Activated B cell treated with CpG ODN at 0.5 μM for 24 hours (primary cell): ENCODE measurements around the gene CRYL1. TPM values are rescaled to one million over a fixed set of nuclear protein-coding genes. Genes with fewer than 3 reads are reported as not detected.

Experiments
- ATAC-seq: fragments of 200-7000 bp; cut with Tn5 transposase; one replicate; pipeline ENCODE4 v1.10.0; 2021; ENCODE audit warnings: low read depth, mild to moderate bottlenecking, moderate library complexity
- CTCF ChIA-PET: fragments of 350-600 bp; sonication (Branson Sonifier 250); formaldehyde crosslinking; loops from one replicate; lab custom pipeline; 2021; ENCODE audit warnings: antibody characterized with exemption; lab: Charles Lee
- POLR2A ChIA-PET: fragments of 350-600 bp; sonication (Branson Sonifier 250); formaldehyde crosslinking; loops from one replicate; lab custom pipeline; 2021; ENCODE audit warnings: antibody characterized with exemption; lab: Charles Lee
- DNase-seq: peaks from one replicate; pipeline ENCODE4 v3.0.0; 2022
- H3K27ac Mint-ChIP-seq: one replicate; pipeline ENCODE4 v1.8.0; 2020; ENCODE audit warnings: mixed read lengths
- H3K27me3 Mint-ChIP-seq: one replicate; pipeline ENCODE4 v1.8.0; 2021; ENCODE audit warnings: mixed read lengths
- H3K36me3 Mint-ChIP-seq: one replicate; pipeline ENCODE4 v1.8.0; 2021; ENCODE audit warnings: low read depth, mixed read lengths
- H3K4me1 Mint-ChIP-seq: one replicate; pipeline ENCODE4 v1.8.0; 2021; ENCODE audit warnings: mixed read lengths
- H3K4me3 Mint-ChIP-seq: one replicate; pipeline ENCODE4 v1.8.0; 2020; ENCODE audit warnings: mild to moderate bottlenecking, mixed read lengths
- H3K9me3 Mint-ChIP-seq: one replicate; pipeline ENCODE4 v1.8.0; 2020; ENCODE audit warnings: mixed read lengths
- intact Hi-C: fragments of 100-400 bp; cut with micrococcal nuclease; formaldehyde crosslinking; loops from one replicate; pipeline ENCODE4 v1.15.1; 2024
- total RNA-seq: library from RNA; stranded (reverse); gene quantifications from 2 replicates; pipeline ENCODE4 v1.2.3, GENCODE V29; 2022
- TF ChIP-seq, protein P1 (sequence below): fragments of 200-600 bp; IDR thresholded peaks from one replicate; pipeline ENCODE4 v1.8.0; 2022; ENCODE audit warnings: antibody characterized with exemption, mild to moderate bottlenecking

Gene CRYL1
- total RNA-seq, 1 donor from 2014 or later: 9.6 TPM

GRCh38 chr13:20442798-20443381 lies 82.8 kb downstream of the CRYL1 start:
- TF ChIP-seq, protein P1, sequence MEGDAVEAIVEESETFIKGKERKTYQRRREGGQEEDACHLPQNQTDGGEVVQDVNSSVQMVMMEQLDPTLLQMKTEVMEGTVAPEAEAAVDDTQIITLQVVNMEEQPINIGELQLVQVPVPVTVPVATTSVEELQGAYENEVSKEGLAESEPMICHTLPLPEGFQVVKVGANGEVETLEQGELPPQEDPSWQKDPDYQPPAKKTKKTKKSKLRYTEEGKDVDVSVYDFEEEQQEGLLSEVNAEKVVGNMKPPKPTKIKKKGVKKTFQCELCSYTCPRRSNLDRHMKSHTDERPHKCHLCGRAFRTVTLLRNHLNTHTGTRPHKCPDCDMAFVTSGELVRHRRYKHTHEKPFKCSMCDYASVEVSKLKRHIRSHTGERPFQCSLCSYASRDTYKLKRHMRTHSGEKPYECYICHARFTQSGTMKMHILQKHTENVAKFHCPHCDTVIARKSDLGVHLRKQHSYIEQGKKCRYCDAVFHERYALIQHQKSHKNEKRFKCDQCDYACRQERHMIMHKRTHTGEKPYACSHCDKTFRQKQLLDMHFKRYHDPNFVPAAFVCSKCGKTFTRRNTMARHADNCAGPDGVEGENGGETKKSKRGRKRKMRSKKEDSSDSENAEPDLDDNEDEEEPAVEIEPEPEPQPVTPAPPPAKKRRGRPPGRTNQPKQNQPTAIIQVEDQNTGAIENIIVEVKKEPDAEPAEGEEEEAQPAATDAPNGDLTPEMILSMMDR: no peak
- intact Hi-C loops: no loop called here
- H3K27me3 Mint-ChIP-seq: no peaks in the 10 kb centered on the region
- no peak overlapping the region for H3K27ac Mint-ChIP-seq
- POLR2A ChIA-PET: no interaction called here
- no peak overlapping the region for H3K4me3 Mint-ChIP-seq
- H3K4me1 Mint-ChIP-seq: no peaks in the 10 kb centered on the region
- H3K36me3 Mint-ChIP-seq: peaks cover 23% of the 10 kb centered on the region
- peaks cover 8% of the 10 kb centered on the region for H3K9me3 Mint-ChIP-seq
- CTCF ChIA-PET: no interaction called here
- ATAC-seq (no peak), DNase-seq (no peak)

DNA sequence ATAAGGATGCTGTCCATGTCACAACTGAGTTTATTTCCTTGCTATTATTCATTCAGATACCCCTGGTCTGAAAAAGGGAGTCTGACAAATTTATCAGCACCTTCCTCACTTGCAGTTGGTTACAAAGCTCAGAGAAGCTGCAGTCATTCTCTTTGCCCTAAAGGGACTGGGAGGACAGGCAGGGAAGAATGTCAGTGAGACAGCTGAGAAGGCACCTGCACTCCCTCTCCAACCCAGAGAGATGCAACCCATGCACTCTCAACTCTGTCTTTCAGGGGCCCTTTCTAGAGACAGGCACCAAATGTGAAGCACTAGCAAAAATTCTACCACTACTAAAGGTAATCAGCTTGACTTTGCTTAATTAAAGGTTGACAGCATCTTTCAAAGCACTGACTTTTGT lies 83.3 kb downstream of the CRYL1 start:
- ATAC-seq: no peak
- POLR2A ChIA-PET: no interaction called here
- intact Hi-C loops: no loop called here
- TF ChIP-seq, protein P1: no peak
- peaks cover 3% of the 10 kb centered on the region for H3K9me3 Mint-ChIP-seq
- CTCF ChIA-PET: no interaction called here
- no peaks in the 10 kb centered on the region for H3K27me3 Mint-ChIP-seq
- DNase-seq: no peak
- no peak overlapping the region for H3K4me3 Mint-ChIP-seq
- no peaks in the 10 kb centered on the region for H3K4me1 Mint-ChIP-seq
- H3K27ac Mint-ChIP-seq: no peak overlapping the region
- H3K36me3 Mint-ChIP-seq: peaks cover 21% of the 10 kb centered on the region

GRCh38 chr13:20441879-20442278 lies 83.8 kb downstream of the CRYL1 start:
- POLR2A ChIA-PET: no interaction called here
- DNase-seq: no peak
- H3K9me3 Mint-ChIP-seq: peaks cover 2% of the 10 kb centered on the region
- TF ChIP-seq, protein P1: no peak
- H3K4me1 Mint-ChIP-seq: no peaks in the 10 kb centered on the region
- CTCF ChIA-PET: no interaction called here
- intact Hi-C loops: no loop called here
- ATAC-seq: no peak
- H3K27ac Mint-ChIP-seq: no peak overlapping the region
- no peak overlapping the region for H3K4me3 Mint-ChIP-seq
- peaks cover 23% of the 10 kb centered on the region for H3K36me3 Mint-ChIP-seq
- H3K27me3 Mint-ChIP-seq: no peaks in the 10 kb centered on the region

GRCh38 chr13:20441056-20441455 lies 84.6 kb downstream of the CRYL1 start:
- CTCF ChIA-PET: no interaction called here

DNA sequence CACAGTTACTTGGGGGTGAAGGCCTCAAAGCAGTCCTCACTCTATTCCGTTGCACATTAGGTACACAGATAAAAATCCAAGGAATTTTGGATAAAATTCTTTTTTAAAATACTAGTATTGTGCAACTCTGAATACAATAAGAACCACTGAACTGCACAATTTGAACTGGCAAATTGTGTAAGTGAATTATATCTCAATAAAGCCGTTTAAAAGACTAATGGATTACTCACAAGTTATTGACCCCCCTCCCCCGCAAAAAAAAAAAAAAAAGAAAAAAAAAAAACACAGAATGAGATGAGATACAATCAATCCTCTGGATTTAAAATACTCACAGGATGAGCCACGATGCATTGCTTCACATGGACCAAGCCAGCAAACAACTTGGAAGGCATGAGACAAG lies 86.4 kb downstream of the CRYL1 start:
- TF ChIP-seq, protein P1: no peak
- ChIA-PET CTCF (no interaction called here), POLR2A (no interaction called here)
- no peak overlapping the region for H3K4me3 Mint-ChIP-seq
- H3K36me3 Mint-ChIP-seq: peaks cover 10% of the 10 kb centered on the region
- H3K27me3 Mint-ChIP-seq: no peaks in the 10 kb centered on the region
- intact Hi-C loops: no loop called here
- DNase-seq (no peak), ATAC-seq (no peak)
- H3K4me1 Mint-ChIP-seq: no peaks in the 10 kb centered on the region
- peaks cover 2% of the 10 kb centered on the region for H3K9me3 Mint-ChIP-seq
- no peak overlapping the region for H3K27ac Mint-ChIP-seq

More at GRCh38 chr13:20441056-20441455, 84.6 kb downstream of the CRYL1 start:
- DNase-seq: no peak
- Mint-ChIP-seq H3K36me3 (peaks cover 16% of the 10 kb centered on the region), H3K4me3 (no peak overlapping the region), H3K9me3 (peaks cover 2% of the 10 kb centered on the region), H3K4me1 (no peaks in the 10 kb centered on the region), H3K27ac (no peak overlapping the region), H3K27me3 (no peaks in the 10 kb centered on the region)
- intact Hi-C loops: no loop called here
- TF ChIP-seq, protein P1: no peak
- POLR2A ChIA-PET: no interaction called here
- ATAC-seq: no peak
